HG03432 (cell line): ENCODE measurements around the gene RTN1.

Experiments
- ATAC-seq: cut with Tn5 transposase; IDR thresholded peaks from one replicate; pipeline ENCODE4 v1.9.1; 2021; ENCODE audit warnings: mild to moderate bottlenecking, moderate library complexity; ENCODE audit not compliant: unreplicated experiment

RTN1 gene

GRCh38 chr14:59576332-59577294 is 294.0 kb downstream of the RTN1 start, which contains the start of gene CCDC175:
CCDC175 (minus strand) TSS chr14:59576812; CDS start chr14:59576775, 37 bp downstream.
- peak; percentile 98 for ATAC-seq

DNA sequence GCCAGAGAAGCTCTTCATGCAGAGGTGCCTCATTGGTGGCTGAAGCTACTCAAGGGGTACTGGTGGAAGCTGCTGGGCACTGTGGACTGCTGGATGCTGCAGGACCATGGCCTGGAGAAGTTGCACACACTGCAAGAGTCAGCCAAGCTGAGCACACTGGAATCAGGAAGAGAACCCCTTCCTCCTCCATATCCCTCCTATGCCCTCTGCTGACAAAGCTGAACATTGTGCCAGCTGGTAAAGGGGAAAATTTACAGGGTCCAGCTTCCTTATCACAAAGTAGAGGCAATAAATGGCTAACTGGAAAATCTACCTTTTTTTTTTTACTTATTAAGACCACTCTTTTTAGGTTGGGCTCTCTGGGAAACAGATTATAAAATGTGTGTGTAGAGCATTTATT is 300.5 kb downstream of the RTN1 start:
- ATAC-seq: no peak

DNA sequence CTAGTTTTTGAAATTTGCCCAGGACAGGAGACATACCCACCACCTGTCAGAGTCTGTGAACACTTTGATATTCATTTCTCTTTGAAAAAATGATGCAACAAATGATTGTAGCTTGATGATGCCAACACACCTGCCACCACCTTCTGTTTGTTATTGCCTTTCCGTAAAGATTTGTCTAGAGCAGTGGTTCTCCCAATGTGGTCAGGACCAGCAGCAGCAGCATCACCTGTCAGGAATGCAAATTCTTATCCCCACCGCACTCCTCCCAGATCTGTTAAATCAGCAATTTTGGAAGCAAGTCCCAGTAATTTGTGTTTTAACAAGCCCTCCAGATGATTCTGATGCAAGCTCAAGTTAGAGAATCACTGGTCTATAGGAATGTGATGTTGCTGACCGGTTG is 303.9 kb downstream of the RTN1 start:
- ATAC-seq: no peak

- no peak for ATAC-seq
Measured at GRCh38 chr14:59566296-59566695, 304.3 kb downstream of the RTN1 start.

DNA sequence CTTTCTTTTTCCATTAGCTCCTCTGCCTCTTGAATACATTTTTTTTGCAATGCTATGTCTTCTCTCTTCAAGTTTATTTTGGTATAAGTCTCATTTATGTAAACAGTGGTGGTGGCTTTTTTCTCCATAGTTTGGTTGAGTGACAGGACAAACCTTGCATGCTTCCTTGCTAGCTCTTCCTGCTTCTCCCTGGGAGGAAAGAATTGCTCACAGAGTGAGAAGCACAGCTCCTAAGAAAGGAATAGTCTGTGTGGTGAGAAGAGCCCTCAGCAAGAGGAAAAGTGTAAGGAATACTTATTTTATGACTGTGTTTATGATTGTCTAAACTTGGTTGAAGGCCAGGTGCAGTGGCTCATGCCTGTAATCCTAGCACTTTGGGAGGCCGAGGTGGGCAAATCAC is 305.5 kb downstream of the RTN1 start:
- ATAC-seq: no peak

GRCh38 chr14:59564366-59564765 is 306.2 kb downstream of the RTN1 start:
- no peak for ATAC-seq

DNA sequence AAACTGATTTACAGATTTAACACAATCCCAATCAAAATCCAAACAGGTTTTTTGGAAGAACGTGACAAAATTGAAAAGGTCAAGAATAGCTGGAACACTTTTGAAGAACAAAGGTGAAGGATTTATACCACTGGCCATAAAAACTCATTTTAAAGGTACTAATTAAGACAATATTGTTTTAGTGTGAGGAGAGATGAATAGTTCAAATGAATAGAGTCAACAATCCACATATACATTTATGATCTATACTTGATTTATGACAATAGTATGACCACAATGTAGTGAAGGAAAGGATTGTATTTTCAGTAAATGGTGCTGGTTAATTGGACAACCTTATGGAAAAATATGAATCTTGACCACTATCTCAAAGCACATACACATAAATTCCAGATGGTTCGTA is 323.3 kb downstream of the RTN1 start:
- no peak for ATAC-seq
